GM23338 (cell line): ENCODE measurements around the gene PLAAT2. TPM values are rescaled to one million over a fixed set of nuclear protein-coding genes. Genes with fewer than 3 reads are reported as not detected.

Experiments
- ATAC-seq: fragments of 200-7000 bp; cut with Tn5 transposase; 3 replicates; pipeline ENCODE4 v1.9.1; 2020
- DNase-seq: peaks from one replicate; pipeline ENCODE4 v3.0.0-alpha.2; 2015; ENCODE audit warnings: low spot score
- H2AFZ ChIP-seq: fragments of 200-600 bp; sonication (generic); 2 replicates; pipeline ENCODE4 v1.8.0; 2016; ENCODE audit warnings: antibody characterized with exemption, mild to moderate bottlenecking, moderate library complexity
- H3F3A ChIP-seq: fragments of 200-600 bp; sonication (generic); replicated peaks from 2 replicates; pipeline ENCODE4 v1.8.0; 2017; ENCODE audit warnings: antibody characterized with exemption, mixed run types, low read depth
- H3K27ac ChIP-seq: fragments of 200-600 bp; sonication (generic); 2 replicates; pipeline ENCODE4 v1.6.1; 2016; ENCODE audit warnings: low read depth
- H3K27me3 ChIP-seq: fragments of 200-600 bp; sonication (generic); 2 replicates; pipeline ENCODE4 v1.8.0; 2016; ENCODE audit warnings: mild to moderate bottlenecking, mixed run types, moderate library complexity; ENCODE audit not compliant: insufficient read depth
- H3K36me3 ChIP-seq: fragments of 200-600 bp; sonication (generic); 2 replicates; pipeline ENCODE4 v1.8.0; 2016; ENCODE audit warnings: mild to moderate bottlenecking; ENCODE audit not compliant: insufficient read depth
- H3K4me1 ChIP-seq: fragments of 200-600 bp; sonication (generic); 2 replicates; pipeline ENCODE4 v1.8.0; 2016; ENCODE audit warnings: mild to moderate bottlenecking, moderate library complexity; ENCODE audit not compliant: insufficient read depth
- H3K4me2 ChIP-seq: fragments of 200-600 bp; sonication (generic); 2 replicates; pipeline ENCODE4 v1.7.1; 2017; ENCODE audit warnings: mixed run types
- H3K4me3 ChIP-seq: fragments of 200-600 bp; sonication (generic); 2 replicates; pipeline ENCODE4 v1.6.1; 2016; ENCODE audit warnings: mixed run types
- H3K79me2 ChIP-seq: fragments of 200-600 bp; sonication (generic); replicated peaks from 2 replicates; pipeline ENCODE4 v1.8.0; 2017; ENCODE audit warnings: mild to moderate bottlenecking; ENCODE audit not compliant: insufficient read depth
- H3K9me2 ChIP-seq: fragments of 200-600 bp; sonication (generic); 2 replicates; pipeline ENCODE4 v1.8.0; 2017; ENCODE audit not compliant: insufficient read depth
- H4K20me1 ChIP-seq: fragments of 200-600 bp; sonication (generic); replicated peaks from 2 replicates; pipeline ENCODE4 v1.8.0; 2017; ENCODE audit warnings: mild to moderate bottlenecking; ENCODE audit not compliant: insufficient read depth
- H3K27ac Mint-ChIP-seq: 2 replicates; pipeline ENCODE4 v1.8.0; 2020; ENCODE audit warnings: inconsistent platforms, mild to moderate bottlenecking, moderate library complexity, mixed read lengths
- H3K27me3 Mint-ChIP-seq: 3 replicates; pipeline ENCODE4 v1.8.0; 2022; ENCODE audit warnings: low read depth, mild to moderate bottlenecking, moderate library complexity, mixed read lengths, inconsistent platforms; ENCODE audit not compliant: insufficient read depth, poor library complexity
- H3K36me3 Mint-ChIP-seq: 3 replicates; pipeline ENCODE4 v1.8.0; 2021; ENCODE audit warnings: low read depth, mild to moderate bottlenecking, inconsistent platforms, moderate library complexity, mixed read lengths
- H3K4me1 Mint-ChIP-seq: 3 replicates; pipeline ENCODE4 v1.8.0; 2020; ENCODE audit warnings: mild to moderate bottlenecking, inconsistent platforms, mixed read lengths
- H3K4me3 Mint-ChIP-seq: 3 replicates; pipeline ENCODE4 v1.8.0; 2021; ENCODE audit warnings: moderate library complexity, mild to moderate bottlenecking, inconsistent platforms, mixed read lengths
- H3K9me3 Mint-ChIP-seq: 3 replicates; pipeline ENCODE4 v1.8.0; 2020; ENCODE audit warnings: moderate library complexity, mild to moderate bottlenecking, inconsistent platforms, mixed read lengths
- CREB1 ChIP-seq: fragments of 250-450 bp; sonication (Bioruptor Pico); IDR thresholded peaks from 2 replicates; pipeline ENCODE4 v1.5.0; 2020; ENCODE audit warnings: low read depth, mild to moderate bottlenecking, moderate library complexity
- CTCF ChIP-seq, 2 experiments: fragments of 200-600 bp in 1 of 2; sonication (generic) in 1 of 2; conservative IDR thresholded peaks; 2 replicates each; pipeline versions ENCODE4 v1.5.1 to v1.6.1; 2016 to 2017; ENCODE audit warnings: antibody characterized with exemption in 2 of 2, low read depth in 2 of 2, mild to moderate bottlenecking in 2 of 2, moderate library complexity in 1 of 2
- ETS1 ChIP-seq: IDR thresholded peaks from 2 replicates; pipeline ENCODE4 v1.6.1; 2016; ENCODE audit warnings: antibody characterized with exemption
- EZH2 ChIP-seq: fragments of 200-600 bp; sonication (generic); IDR thresholded peaks from one replicate; pipeline ENCODE4 v1.8.0; 2017; ENCODE audit warnings: antibody characterized with exemption, mild to moderate bottlenecking, low read depth; ENCODE audit not compliant: unreplicated experiment
- EZH2phosphoT487 ChIP-seq: fragments of 200-600 bp; sonication (generic); IDR thresholded peaks from one replicate; pipeline ENCODE4 v1.8.1; 2018; ENCODE audit warnings: antibody characterized with exemption; ENCODE audit not compliant: unreplicated experiment
- NANOG ChIP-seq: IDR thresholded peaks from 2 replicates; pipeline ENCODE4 v1.6.1; 2016; ENCODE audit warnings: antibody characterized with exemption, borderline replicate concordance
- POLR2AphosphoS5 ChIP-seq: IDR thresholded peaks from 2 replicates; pipeline ENCODE4 v1.6.1; 2016; ENCODE audit warnings: antibody characterized with exemption, low read depth
- REST ChIP-seq: IDR thresholded peaks from one replicate; pipeline ENCODE4 v1.6.1; 2018; ENCODE audit warnings: antibody characterized with exemption; ENCODE audit not compliant: unreplicated experiment
- STAT1 ChIP-seq: IDR thresholded peaks from one replicate; pipeline ENCODE4 v1.6.1; 2016; ENCODE audit warnings: antibody characterized with exemption; ENCODE audit not compliant: unreplicated experiment
- ZNF114 ChIP-seq: fragments of 250-450 bp; sonication (Bioruptor Pico); IDR thresholded peaks from 2 replicates; pipeline ENCODE4 v1.5.0; 2020; ENCODE audit warnings: mild to moderate bottlenecking, moderate library complexity
- ZNF331 ChIP-seq: fragments of 250-450 bp; sonication (Bioruptor Pico); IDR thresholded peaks from 2 replicates; pipeline ENCODE4 v1.5.0; 2020; ENCODE audit warnings: low read depth, mild to moderate bottlenecking, moderate library complexity
- polyA plus RNA-seq: library from polyadenylated mRNA; unstranded; fragments of >200 nt; fragmentation: Nextera tagmentation; extraction: Ambion mirVana; gene quantifications from 2 replicates; pipeline ENCODE4 v1.2.1, GENCODE V29; 2016
- total RNA-seq: library from RNA; depleted of rRNA; stranded (reverse); fragments of >200 nt; shearing (Covaris generic); gene quantifications from 2 replicates; pipeline ENCODE4 v1.2.3, GENCODE V29; 2014

PLAAT2 gene
- total and polyA plus RNA-seq, 2 experiments from 2014 or later = 0.66 to 0.78 TPM

- no peak within 1 kb of the TSS for H3K4me3 Mint-ChIP-seq
- peak within 1 kb of the TSS; percentile 74; the same call in 1 of the 2 replicates for H2AFZ ChIP-seq
- H3K36me3 ChIP-seq = no peaks in the 10 kb centered on the region
- no peak within 1 kb of the TSS for H3K4me3 ChIP-seq
- peak within 1 kb of the TSS; percentile 54; the same call in 1 of the 2 replicates for H3K4me2 ChIP-seq
- H3K9me2 ChIP-seq = peaks cover 9% of the 10 kb centered on the region; the same call in 1 of the 2 replicates
- H3K36me3 Mint-ChIP-seq = peaks cover 20% of the 10 kb centered on the region; the same call in 2 of the 3 replicates
- H3K4me1 ChIP-seq = peaks cover 26% of the 10 kb centered on the region
- no peak for TF ChIP-seq ZNF114 (CRISPR knock-in tag)
- no peaks in the 10 kb centered on the region for H3K27me3 ChIP-seq
- H4K20me1 ChIP-seq = no peaks in the 10 kb centered on the region
- no peak within 1 kb of the TSS for H3K27ac Mint-ChIP-seq
- no peaks in the 10 kb centered on the region for H3K79me2 ChIP-seq
- DNase-seq (peak; percentile 23), ATAC-seq (peak; percentile 32)
- peaks cover 11% of the 10 kb centered on the region for H3K27me3 Mint-ChIP-seq
- H3K4me1 Mint-ChIP-seq = peaks cover 45% of the 10 kb centered on the region
- H3K27ac ChIP-seq = no peak within 1 kb of the TSS
- peaks cover 21% of the 10 kb centered on the region for H3K9me3 Mint-ChIP-seq
- no peaks in the 10 kb centered on the region; the same call in 1 of the 2 replicates for H3F3A ChIP-seq
Measured at GRCh38 chr11:63505857-63506528, 57.2 kb downstream of the PLAAT2 start, which contains the start of gene LGALS12. Gene LGALS12 (plus strand): TSS chr11:63506084. CDS start chr11:63506459, 375 bp downstream.

GRCh38 chr11:63504933-63505586, 58.1 kb downstream of the PLAAT2 start:
- no peak for ATAC-seq
- H3K4me2 ChIP-seq = peak overlapping the region; percentile 54; the same call in 1 of the 2 replicates
- TF ChIP-seq EZH2phosphoT487 = no peak
- no peak for TF ChIP-seq ZNF114 (CRISPR knock-in tag)
- TF ChIP-seq CTCF (conservative IDR thresholded peaks at IDR 0.05; ENCODE audit: low read depth in 2 of 2) = no peak
- no peak for TF ChIP-seq CREB1 (CRISPR knock-in tag)
- no peak for TF ChIP-seq REST
- no peak for TF ChIP-seq ZNF331
- no peak for TF ChIP-seq ETS1
- no peak for TF ChIP-seq STAT1
- TF ChIP-seq EZH2 = no peak
- no peak for TF ChIP-seq POLR2AphosphoS5
- no peak for TF ChIP-seq NANOG

More at GRCh38 chr11:63504933-63505586, 58.1 kb downstream of the PLAAT2 start:
- H3K27me3 Mint-ChIP-seq = peaks cover 9% of the 10 kb centered on the region
- Histone ChIP-seq H3K4me3 (no peak overlapping the region), H3F3A (no peaks in the 10 kb centered on the region; the same call in 1 of the 2 replicates), H3K27me3 (no peaks in the 10 kb centered on the region), H3K9me2 (peaks cover 9% of the 10 kb centered on the region; the same call in 1 of the 2 replicates), H3K27ac (no peak overlapping the region), H3K4me1 (peaks cover 26% of the 10 kb centered on the region), H4K20me1 (no peaks in the 10 kb centered on the region), H2AFZ (peak overlapping the region; percentile 74; the same call in 1 of the 2 replicates), H3K36me3 (0 out of 2 replicates have a peak, but pooled peaks cover 4% of the 10 kb centered on the region), H3K79me2 (no peaks in the 10 kb centered on the region)
- DNase-seq = no peak
- peaks cover 30% of the 10 kb centered on the region for H3K9me3 Mint-ChIP-seq
- peaks cover 29% of the 10 kb centered on the region for H3K36me3 Mint-ChIP-seq
- H3K4me3 Mint-ChIP-seq = no peak overlapping the region
- H3K27ac Mint-ChIP-seq = no peak overlapping the region
- H3K4me1 Mint-ChIP-seq = peaks cover 43% of the 10 kb centered on the region
